IPS-20b (cell line): ENCODE data around the gene RAD51B.

Experiments used
- H3K27ac ChIP-seq: one replicate; pipeline ENCODE4 v1.5.1; 2013; ENCODE audit warnings: low read length
- H3K27me3 ChIP-seq: 2 replicates; pipeline ENCODE4 v1.6.1; 2013; ENCODE audit warnings: mild to moderate bottlenecking, low read length, inconsistent platforms; ENCODE audit not compliant: insufficient read depth
- H3K36me3 ChIP-seq: 2 replicates; pipeline ENCODE4 v1.6.1; 2013; ENCODE audit warnings: low read depth, mild to moderate bottlenecking, inconsistent platforms, low read length, moderate library complexity; ENCODE audit not compliant: insufficient read depth
- H3K4me1 ChIP-seq: 2 replicates; pipeline ENCODE4 v1.6.1; 2013; ENCODE audit warnings: mild to moderate bottlenecking, control low read depth, inconsistent platforms, low read length, moderate library complexity; ENCODE audit not compliant: insufficient read depth
- H3K4me3 ChIP-seq: 2 replicates; pipeline ENCODE4 v1.5.1; 2013; ENCODE audit warnings: mild to moderate bottlenecking, low read length, inconsistent platforms
- H3K9ac ChIP-seq: 2 replicates; pipeline ENCODE4 v1.6.1; 2013; ENCODE audit warnings: low read depth, mild to moderate bottlenecking, inconsistent platforms, low read length, moderate library complexity
- H3K9me3 ChIP-seq: 2 replicates; pipeline ENCODE4 v1.6.1; 2013; ENCODE audit warnings: mild to moderate bottlenecking, low read depth, low read length, inconsistent platforms; ENCODE audit not compliant: insufficient read depth

The RAD51B gene

GRCh38 chr14:68671909-68672308 lies 852.3 kb downstream of the RAD51B start:
- Histone ChIP-seq H3K9me3 (no peaks in the 10 kb centered on the region), H3K4me3 (no peak overlapping the region), H3K36me3 (no peaks in the 10 kb centered on the region), H3K27ac (no peak overlapping the region), H3K27me3 (no peaks in the 10 kb centered on the region), H3K9ac (no peak overlapping the region), H3K4me1 (no peaks in the 10 kb centered on the region)

- no peak overlapping the region for H3K9ac ChIP-seq
- no peaks in the 10 kb centered on the region for H3K36me3 ChIP-seq
- H3K4me1 ChIP-seq: no peaks in the 10 kb centered on the region
- H3K27me3 ChIP-seq: no peaks in the 10 kb centered on the region
- no peak overlapping the region for H3K27ac ChIP-seq
- no peaks in the 10 kb centered on the region for H3K9me3 ChIP-seq
- no peak overlapping the region for H3K4me3 ChIP-seq
These were observed 853.2 kb downstream of the RAD51B start for GRCh38 chr14:68672609-68673285.

- Histone ChIP-seq H3K9ac (no peak overlapping the region), H3K36me3 (no peaks in the 10 kb centered on the region), H3K4me1 (no peaks in the 10 kb centered on the region)
These were observed 853.9 kb downstream of the RAD51B start for GRCh38 chr14:68673464-68673863.

GRCh38 chr14:68674538-68675232 lies 855.1 kb downstream of the RAD51B start:
- H3K27me3 ChIP-seq: no peaks in the 10 kb centered on the region
- H3K9ac ChIP-seq: no peak overlapping the region
- H3K9me3 ChIP-seq: no peaks in the 10 kb centered on the region
- no peaks in the 10 kb centered on the region for H3K4me1 ChIP-seq
- H3K36me3 ChIP-seq: no peaks in the 10 kb centered on the region
- no peak overlapping the region for H3K27ac ChIP-seq
- no peak overlapping the region for H3K4me3 ChIP-seq

More at GRCh38 chr14:68673464-68673863, 853.9 kb downstream of the RAD51B start:
- Histone ChIP-seq H3K27ac (no peak overlapping the region), H3K27me3 (no peaks in the 10 kb centered on the region), H3K9me3 (no peaks in the 10 kb centered on the region), H3K4me3 (no peak overlapping the region)

GRCh38 chr14:68675233-68675577 lies 855.6 kb downstream of the RAD51B start:
- H3K27ac ChIP-seq: no peak overlapping the region

GRCh38 chr14:68676511-68676943 lies 856.9 kb downstream of the RAD51B start:
- Histone ChIP-seq H3K27me3 (no peaks in the 10 kb centered on the region), H3K36me3 (no peaks in the 10 kb centered on the region), H3K4me3 (no peak overlapping the region), H3K4me1 (peaks cover 5% of the 10 kb centered on the region), H3K9me3 (no peaks in the 10 kb centered on the region), H3K9ac (no peak overlapping the region), H3K27ac (no peak overlapping the region)

More at GRCh38 chr14:68675233-68675577, 855.6 kb downstream of the RAD51B start:
- Histone ChIP-seq H3K27me3 (no peaks in the 10 kb centered on the region), H3K36me3 (no peaks in the 10 kb centered on the region), H3K9me3 (no peaks in the 10 kb centered on the region), H3K4me3 (no peak overlapping the region), H3K4me1 (no peaks in the 10 kb centered on the region), H3K9ac (no peak overlapping the region)

- H3K9ac ChIP-seq: no peak overlapping the region
- no peaks in the 10 kb centered on the region for H3K9me3 ChIP-seq
- H3K4me1 ChIP-seq: peaks cover 15% of the 10 kb centered on the region
- H3K27ac ChIP-seq: no peak overlapping the region
- no peak overlapping the region for H3K4me3 ChIP-seq
- no peaks in the 10 kb centered on the region for H3K27me3 ChIP-seq
- no peaks in the 10 kb centered on the region for H3K36me3 ChIP-seq
These were observed 857.9 kb downstream of the RAD51B start for GRCh38 chr14:68677476-68677875.

GRCh38 chr14:68677901-68678300 lies 858.3 kb downstream of the RAD51B start:
- Histone ChIP-seq H3K27ac (no peak overlapping the region), H3K9ac (no peak overlapping the region), H3K27me3 (no peaks in the 10 kb centered on the region), H3K36me3 (no peaks in the 10 kb centered on the region), H3K4me1 (peaks cover 18% of the 10 kb centered on the region), H3K4me3 (no peak overlapping the region), H3K9me3 (no peaks in the 10 kb centered on the region)

GRCh38 chr14:68678471-68678870 lies 858.9 kb downstream of the RAD51B start:
- no peak overlapping the region for H3K9ac ChIP-seq
- no peaks in the 10 kb centered on the region for H3K27me3 ChIP-seq
- no peak overlapping the region for H3K27ac ChIP-seq
- no peaks in the 10 kb centered on the region for H3K36me3 ChIP-seq
- peaks cover 23% of the 10 kb centered on the region for H3K4me1 ChIP-seq
- H3K9me3 ChIP-seq: no peaks in the 10 kb centered on the region
- no peak overlapping the region for H3K4me3 ChIP-seq

- peaks cover 26% of the 10 kb centered on the region for H3K4me1 ChIP-seq
These were observed 859.7 kb downstream of the RAD51B start for GRCh38 chr14:68679301-68679700.

GRCh38 chr14:68679746-68680467 lies 860.3 kb downstream of the RAD51B start:
- Histone ChIP-seq H3K4me3 (no peak overlapping the region), H3K9ac (no peak overlapping the region), H3K36me3 (no peaks in the 10 kb centered on the region), H3K9me3 (no peaks in the 10 kb centered on the region), H3K27ac (no peak overlapping the region), H3K27me3 (no peaks in the 10 kb centered on the region), H3K4me1 (peaks cover 26% of the 10 kb centered on the region)

More at GRCh38 chr14:68679301-68679700, 859.7 kb downstream of the RAD51B start:
- Histone ChIP-seq H3K36me3 (no peaks in the 10 kb centered on the region), H3K27ac (no peak overlapping the region), H3K4me3 (no peak overlapping the region), H3K27me3 (no peaks in the 10 kb centered on the region), H3K9me3 (no peaks in the 10 kb centered on the region), H3K9ac (no peak overlapping the region)
